Keratinocyte (primary cell): ENCODE data around the gene NYNRIN. TPM values are rescaled to one million over a fixed set of nuclear protein-coding genes. Genes with fewer than 3 reads are reported as not detected.

Experiments used
- DNase-seq: peaks from one replicate; pipeline ENCODE4 v3.0.0-alpha.2; 2011; ENCODE audit warnings: low read depth, missing footprints, low spot score
- FAIRE-seq: peaks from 2 replicates; lab custom pipeline; 2011; peaks lifted over from hg19 to GRCh38; lab: Jason Lieb, UNC
- H2AFZ ChIP-seq: 2 replicates; pipeline ENCODE4 v1.6.0; 2012; ENCODE audit warnings: low read length, control low read depth, inconsistent platforms; ENCODE audit not compliant: control insufficient read depth
- H3K27ac ChIP-seq: 2 replicates; pipeline ENCODE4 v1.5.1; 2011; ENCODE audit warnings: low read length; ENCODE audit not compliant: control insufficient read depth, insufficient read depth
- H3K27me3 ChIP-seq: 3 replicates; pipeline ENCODE4 v1.6.0; 2011; ENCODE audit warnings: low read length; ENCODE audit not compliant: control insufficient read depth, insufficient read depth; ENCODE audit errors: extremely low read depth
- H3K36me3 ChIP-seq, 2 experiments: 2 replicates in 1 of 2; 3 replicates in 1 of 2; pipeline ENCODE4 v1.5.1; 2011; ENCODE audit warnings: low read length in 2 of 2, mild to moderate bottlenecking in 1 of 2; ENCODE audit not compliant: control insufficient read depth in 2 of 2, insufficient read depth in 2 of 2; ENCODE audit errors: extremely low read depth in 1 of 2
- H3K4me1 ChIP-seq: 3 replicates; pipeline ENCODE4 v1.5.1; 2011; ENCODE audit warnings: low read length; ENCODE audit not compliant: control insufficient read depth, insufficient read depth; ENCODE audit errors: extremely low read depth
- H3K4me2 ChIP-seq: 3 replicates; pipeline ENCODE4 v1.6.0; 2011; ENCODE audit warnings: low read depth, low read length; ENCODE audit not compliant: control insufficient read depth, insufficient read depth; ENCODE audit errors: extremely low read depth
- H3K4me3 ChIP-seq, 3 experiments: fragments of 200-600 bp in 1 of 3; sonication (generic) in 1 of 3; 2 replicates in 2 of 3; 3 replicates in 1 of 3; pipeline ENCODE4 v1.5.1; 2011 to 2016; ENCODE audit warnings: low read length in 3 of 3, mild to moderate bottlenecking in 3 of 3, control low read depth in 2 of 3, inconsistent platforms in 1 of 3, low read depth in 1 of 3, mixed read lengths in 1 of 3, mixed run types in 1 of 3, moderate library complexity in 1 of 3; ENCODE audit not compliant: control insufficient read depth in 2 of 3, insufficient read depth in 2 of 3; ENCODE audit errors: extremely low read depth in 1 of 3
- H3K79me2 ChIP-seq: 2 replicates; pipeline ENCODE4 v1.6.0; 2012; ENCODE audit warnings: low read length; ENCODE audit not compliant: control insufficient read depth, insufficient read depth
- H3K9ac ChIP-seq: 3 replicates; pipeline ENCODE4 v1.6.0; 2011; ENCODE audit warnings: low read length; ENCODE audit not compliant: control insufficient read depth, insufficient read depth; ENCODE audit errors: extremely low read depth
- H3K9me1 ChIP-seq: 3 replicates; pipeline ENCODE4 v1.6.0; 2011; ENCODE audit warnings: low read length; ENCODE audit not compliant: control insufficient read depth, insufficient read depth; ENCODE audit errors: extremely low read depth
- H3K9me3 ChIP-seq: 2 replicates; pipeline ENCODE4 v1.5.1; 2012; ENCODE audit warnings: low read depth, low read length; ENCODE audit not compliant: control insufficient read depth
- H4K20me1 ChIP-seq: 3 replicates; pipeline ENCODE4 v1.6.0; 2011; ENCODE audit warnings: low read length; ENCODE audit not compliant: control insufficient read depth, insufficient read depth; ENCODE audit errors: extremely low read depth
- EZH2 ChIP-seq: IDR thresholded peaks from one replicate; pipeline ENCODE4 v1.6.1; 2012; ENCODE audit warnings: inconsistent platforms, mild to moderate bottlenecking, low read length, moderate library complexity
- dilution Hi-C: fragments of 300-500 bp; cut with MboI; formaldehyde crosslinking; loops from one replicate; pipeline ENCODE4 v1.7.0; 2020; ENCODE audit warnings: low sequenced_read_pairs; ENCODE audit not compliant: extremely low pct_ligation_motif_present
- polyA plus RNA-seq, 5 experiments: library from polyadenylated mRNA; depleted of rRNA in 3 of 5; stranded (reverse) in 3 of 5; stranded (forward) in 1 of 5; unstranded in 1 of 5; fragments of >200 nt; gene quantifications; 1 replicate in 1 of 5; 2 replicates in 3 of 5; 3 replicates in 1 of 5; pipeline versions ENCODE4 v1.2.1 to v1.2.3, GENCODE V29; 2011 to 2012; ENCODE audit warnings: missing spikeins in 2 of 5, low read depth in 1 of 5, low replicate concordance in 1 of 5
- TF ChIP-seq, protein P1 (sequence below), 3 experiments: IDR thresholded peaks in 1 of 3; conservative IDR thresholded peaks in 1 of 3; optimal IDR thresholded peaks in 1 of 3; 2 replicates in 2 of 3; 3 replicates in 1 of 3; pipeline versions ENCODE3 to v1.5.1; 2011; ENCODE audit warnings: low read length in 3 of 3, mild to moderate bottlenecking in 3 of 3, moderate library complexity in 2 of 3, control low read depth in 1 of 3, inconsistent platforms in 1 of 3; ENCODE audit not compliant: insufficient read depth in 2 of 3; ENCODE audit errors: extremely low read depth in 1 of 3

Gene NYNRIN
- polyA plus RNA-seq, 1 donor (not counting 4 experiments of a cell fraction or from before 2014, with no cell fraction given): 4.9 TPM

DNA sequence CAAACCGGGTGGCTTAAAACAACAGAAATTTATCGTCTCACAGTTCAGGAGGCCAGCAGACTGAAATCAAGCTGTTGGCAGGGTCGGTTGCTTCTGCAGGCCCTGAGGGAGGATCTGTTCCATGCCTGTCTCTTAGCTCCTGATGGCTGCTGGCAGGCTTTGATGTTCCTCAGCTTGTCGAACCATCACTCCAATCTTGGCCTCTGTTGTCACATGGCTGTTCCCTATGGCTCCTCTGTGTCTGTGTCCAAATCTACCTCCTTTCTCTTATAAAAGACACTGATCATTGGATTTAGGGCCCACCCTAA, 16.8 kb upstream of the NYNRIN start:
- no peaks in the 10 kb centered on the region for H3K36me3 ChIP-seq

DNA sequence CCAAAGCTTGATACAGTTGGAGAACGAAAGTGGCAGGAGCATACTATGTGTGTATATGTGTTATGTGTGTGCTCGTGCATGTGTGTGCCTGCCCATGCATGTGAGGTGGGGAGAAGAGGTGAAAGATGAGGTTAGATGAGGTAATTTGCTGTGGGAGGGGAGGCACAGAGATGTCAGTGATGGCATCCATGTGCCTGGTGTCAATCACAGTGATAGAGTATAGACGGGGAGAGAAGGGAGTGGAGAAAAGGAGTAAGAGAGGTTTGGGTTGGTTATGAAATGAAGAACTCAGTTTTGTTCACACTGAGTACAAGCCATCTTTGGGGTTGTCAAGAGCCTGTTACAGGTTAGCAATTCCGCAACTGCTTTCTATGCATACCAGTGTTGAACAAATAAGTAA, 14.6 kb upstream of the NYNRIN start:
- Histone ChIP-seq H3K4me1 (peaks cover 11% of the 10 kb centered on the region), H3K27ac (no peak overlapping the region), H2AFZ (no peak overlapping the region), H3K9ac (no peak overlapping the region), H3K36me3 (no peaks in the 10 kb centered on the region), H3K4me3 (no peak overlapping the region), H3K79me2 (no peaks in the 10 kb centered on the region), H3K4me2 (no peak overlapping the region), H3K9me1 (no peaks in the 10 kb centered on the region), H3K9me3 (no peaks in the 10 kb centered on the region), H3K27me3 (no peaks in the 10 kb centered on the region), H4K20me1 (no peaks in the 10 kb centered on the region)
- FAIRE-seq: no peak
- TF ChIP-seq, protein P1, sequence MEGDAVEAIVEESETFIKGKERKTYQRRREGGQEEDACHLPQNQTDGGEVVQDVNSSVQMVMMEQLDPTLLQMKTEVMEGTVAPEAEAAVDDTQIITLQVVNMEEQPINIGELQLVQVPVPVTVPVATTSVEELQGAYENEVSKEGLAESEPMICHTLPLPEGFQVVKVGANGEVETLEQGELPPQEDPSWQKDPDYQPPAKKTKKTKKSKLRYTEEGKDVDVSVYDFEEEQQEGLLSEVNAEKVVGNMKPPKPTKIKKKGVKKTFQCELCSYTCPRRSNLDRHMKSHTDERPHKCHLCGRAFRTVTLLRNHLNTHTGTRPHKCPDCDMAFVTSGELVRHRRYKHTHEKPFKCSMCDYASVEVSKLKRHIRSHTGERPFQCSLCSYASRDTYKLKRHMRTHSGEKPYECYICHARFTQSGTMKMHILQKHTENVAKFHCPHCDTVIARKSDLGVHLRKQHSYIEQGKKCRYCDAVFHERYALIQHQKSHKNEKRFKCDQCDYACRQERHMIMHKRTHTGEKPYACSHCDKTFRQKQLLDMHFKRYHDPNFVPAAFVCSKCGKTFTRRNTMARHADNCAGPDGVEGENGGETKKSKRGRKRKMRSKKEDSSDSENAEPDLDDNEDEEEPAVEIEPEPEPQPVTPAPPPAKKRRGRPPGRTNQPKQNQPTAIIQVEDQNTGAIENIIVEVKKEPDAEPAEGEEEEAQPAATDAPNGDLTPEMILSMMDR (optimal IDR thresholded peaks at IDR 0.05 in 1 of 3, IDR thresholded peaks at IDR 0.05 in 1 of 3, conservative IDR thresholded peaks at IDR 0.05 in 1 of 3; ENCODE audit: extremely low read depth in 1 of 3, insufficient read depth in 2 of 3, low read length in 3 of 3): no peak
- TF ChIP-seq EZH2: no peak
- no peak for DNase-seq
- dilution Hi-C loops: no loop called here

More for the DNA sequence above, 16.8 kb upstream of the NYNRIN start:
- no peak overlapping the region for H3K4me3 ChIP-seq
- dilution Hi-C loops: no loop called here
- no peak for DNase-seq
- H3K4me2 ChIP-seq: no peak overlapping the region
- no peak for FAIRE-seq
- H3K9me3 ChIP-seq: no peaks in the 10 kb centered on the region
- no peaks in the 10 kb centered on the region for H3K9me1 ChIP-seq
- H2AFZ ChIP-seq: no peak overlapping the region
- no peaks in the 10 kb centered on the region for H3K27me3 ChIP-seq
- H3K79me2 ChIP-seq: no peaks in the 10 kb centered on the region
- TF ChIP-seq, protein P1 (optimal IDR thresholded peaks at IDR 0.05 in 1 of 3, IDR thresholded peaks at IDR 0.05 in 1 of 3, conservative IDR thresholded peaks at IDR 0.05 in 1 of 3; ENCODE audit: extremely low read depth in 1 of 3, insufficient read depth in 2 of 3, low read length in 3 of 3): no peak
- no peak for TF ChIP-seq EZH2
- H3K4me1 ChIP-seq: peaks cover 11% of the 10 kb centered on the region
- H3K9ac ChIP-seq: no peak overlapping the region
- H4K20me1 ChIP-seq: no peaks in the 10 kb centered on the region
- H3K27ac ChIP-seq: no peak overlapping the region
